HEK293T (cell line): ENCODE results near the gene C6orf89.

Source experiments
- CTCF ChIA-PET: fragments of 350-600 bp; formaldehyde crosslinking; extraction: SDS; loops from one replicate; lab custom pipeline; 2021; ENCODE audit warnings: antibody characterized with exemption, inconsistent platforms; lab: Yijun Ruan, JAX
- POLR2A ChIA-PET: fragments of 350-600 bp; formaldehyde crosslinking; extraction: SDS; loops from one replicate; lab custom pipeline; 2020; ENCODE audit warnings: antibody characterized with exemption, inconsistent platforms; lab: Yijun Ruan, JAX
- DNase-seq: peaks from one replicate; pipeline ENCODE4 v3.0.0; 2012; ENCODE audit warnings: mixed read lengths; ENCODE audit errors: extremely low spot score
- ARNT ChIP-seq: fragments of 450-650 bp; IDR thresholded peaks from 2 replicates; pipeline ENCODE4 v1.6.1; 2017; ENCODE audit warnings: mild to moderate bottlenecking
- BHLHE40 ChIP-seq: fragments of 450-650 bp; IDR thresholded peaks from 2 replicates; pipeline ENCODE4 v1.6.1; 2016; ENCODE audit warnings: mild to moderate bottlenecking, moderate library complexity, borderline replicate concordance
- CTBP1 ChIP-seq: fragments of 450-650 bp; IDR thresholded peaks from 2 replicates; pipeline ENCODE4 v1.6.1; 2016; ENCODE audit warnings: borderline replicate concordance
- ELF4 ChIP-seq: fragments of 450-650 bp; IDR thresholded peaks from 2 replicates; pipeline ENCODE4 v1.6.1; 2017; ENCODE audit warnings: antibody characterized with exemption
- FOXK2 ChIP-seq: fragments of 450-650 bp; IDR thresholded peaks from 2 replicates; pipeline ENCODE4 v1.6.1; 2016; ENCODE audit warnings: mild to moderate bottlenecking
- FOXM1 ChIP-seq: fragments of 450-650 bp; IDR thresholded peaks from 2 replicates; pipeline ENCODE4 v1.6.1; 2017; ENCODE audit warnings: mild to moderate bottlenecking, borderline replicate concordance
- HDGF ChIP-seq: fragments of 450-650 bp; IDR thresholded peaks from 2 replicates; pipeline ENCODE4 v1.6.1; 2017; ENCODE audit warnings: antibody characterized with exemption, borderline replicate concordance
- L3MBTL2 ChIP-seq: fragments of 450-650 bp; conservative IDR thresholded peaks from 2 replicates; pipeline ENCODE4 v1.6.1; 2016; ENCODE audit warnings: mild to moderate bottlenecking
- LEF1 ChIP-seq: fragments of 450-650 bp; IDR thresholded peaks from 2 replicates; pipeline ENCODE4 v1.6.1; 2017; ENCODE audit warnings: mild to moderate bottlenecking, borderline replicate concordance
- NFRKB ChIP-seq: fragments of 450-650 bp; IDR thresholded peaks from 2 replicates; pipeline ENCODE4 v1.6.1; 2016; ENCODE audit warnings: mild to moderate bottlenecking, moderate library complexity
- SP1 ChIP-seq: fragments of 450-650 bp; IDR thresholded peaks from 2 replicates; pipeline ENCODE4 v1.6.1; 2017
- SUZ12 ChIP-seq: fragments of 450-650 bp; IDR thresholded peaks from 2 replicates; pipeline ENCODE4 v1.6.1; 2016; ENCODE audit warnings: mild to moderate bottlenecking
- TARDBP ChIP-seq: fragments of 450-650 bp; IDR thresholded peaks from 2 replicates; pipeline ENCODE4 v1.6.1; 2016
- ZNF384 ChIP-seq: fragments of 450-650 bp; IDR thresholded peaks from 2 replicates; pipeline ENCODE4 v1.6.1; 2016
- TF ChIP-seq, protein P1 (sequence below): fragments of 450-650 bp; IDR thresholded peaks from 2 replicates; pipeline ENCODE4 v1.6.1; 2016

The C6orf89 gene

GRCh38 chr6:36873612-36874442 lies 11.9 kb upstream of the C6orf89 start:
- ChIA-PET POLR2A (interaction anchor here (0.5 to 4.1 kb wide), 18 partner anchors 9 to 560 kb away, joined by 3 to 70 read pairs (median 6); partner anchors contain the start of genes C6orf89, CMTR1 and MTCH1), CTCF (interaction anchor here (0.6 to 2.7 kb wide), 8 partner anchors 9 to 426 kb away, joined by 3 to 13 read pairs (median 6); partner anchors contain the start of gene C6orf89)
- no peak for DNase-seq
- TF ChIP-seq CTBP1 (no peak), TARDBP (no peak), LEF1 (no peak), BHLHE40 (no peak), ELF4 (no peak), HDGF (no peak), SUZ12 (no peak), ZNF384 (no peak), FOXM1 (no peak)

- DNase-seq, result peak; percentile 91
- CTCF ChIA-PET, result interaction anchor here (1.0 to 2.7 kb wide), 7 partner anchors 10 to 143 kb away, joined by 3 to 13 read pairs (median 6); partner anchors contain the start of gene C6orf89
- POLR2A ChIA-PET, result interaction anchor here (0.5 to 4.1 kb wide), 28 partner anchors 10 to 559 kb away, joined by 3 to 70 read pairs (median 4); partner anchors contain the start of genes C6orf89, CMTR1 and MTCH1
- TF ChIP-seq ELF4 (peak; percentile 56), L3MBTL2 (peak; percentile 56), NFRKB (peak; percentile 81; the same call in 1 of the 2 replicates), CTBP1 (peak; percentile 57; the same call in 1 of the 2 replicates), FOXM1 (no peak)
- TF ChIP-seq, protein P1, sequence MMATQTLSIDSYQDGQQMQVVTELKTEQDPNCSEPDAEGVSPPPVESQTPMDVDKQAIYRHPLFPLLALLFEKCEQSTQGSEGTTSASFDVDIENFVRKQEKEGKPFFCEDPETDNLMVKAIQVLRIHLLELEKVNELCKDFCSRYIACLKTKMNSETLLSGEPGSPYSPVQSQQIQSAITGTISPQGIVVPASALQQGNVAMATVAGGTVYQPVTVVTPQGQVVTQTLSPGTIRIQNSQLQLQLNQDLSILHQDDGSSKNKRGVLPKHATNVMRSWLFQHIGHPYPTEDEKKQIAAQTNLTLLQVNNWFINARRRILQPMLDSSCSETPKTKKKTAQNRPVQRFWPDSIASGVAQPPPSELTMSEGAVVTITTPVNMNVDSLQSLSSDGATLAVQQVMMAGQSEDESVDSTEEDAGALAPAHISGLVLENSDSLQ, result peak; percentile 66
These were observed 11.1 kb upstream of the C6orf89 start, which contains the start of gene PPIL1 for GRCh38 chr6:36874443-36875249. PPIL1 (minus strand) TSS chr6:36874803; CDS start chr6:36874772, 31 bp downstream.

DNA sequence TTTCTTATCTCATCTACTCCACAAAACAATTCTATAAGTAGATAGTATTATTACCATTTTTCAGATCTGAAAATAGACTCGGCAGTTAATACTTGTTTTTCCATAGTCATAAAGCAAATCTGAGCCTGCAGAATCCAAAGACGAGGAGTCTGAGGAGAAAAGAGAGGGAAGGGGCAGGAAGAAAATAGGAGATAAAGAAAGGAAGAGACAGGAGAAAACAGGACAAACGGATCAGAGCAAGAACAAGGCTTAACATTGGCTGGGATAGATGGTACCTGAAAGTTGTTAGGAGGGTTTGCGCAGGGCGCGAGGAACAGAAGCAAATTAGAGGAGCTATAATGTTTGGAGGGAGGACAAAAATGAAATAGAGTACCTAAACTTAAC lies 10.5 kb upstream of the C6orf89 start:
- no peak for DNase-seq
- TF ChIP-seq ARNT, result no peak
- TF ChIP-seq FOXK2, result no peak
- TF ChIP-seq LEF1, result no peak
- CTCF ChIA-PET, result interaction anchor here (1.0 to 2.7 kb wide), 5 partner anchors 10 to 143 kb away, joined by 3 to 13 read pairs (median 9); partner anchors contain the start of gene C6orf89
- POLR2A ChIA-PET, result interaction anchor here (0.7 to 4.1 kb wide), 24 partner anchors 10 to 558 kb away, joined by 3 to 70 read pairs (median 4); partner anchors contain the start of genes C6orf89, CMTR1 and MTCH1

- POLR2A ChIA-PET, result interaction anchor here (1.5 to 4.9 kb wide), 2 partner anchors 10 to 64 kb away, joined by 3 to 70 read pairs; partner anchors contain the start of gene PPIL1
- TF ChIP-seq SP1, result no peak
- CTCF ChIA-PET, result interaction anchor here (1.2 to 1.8 kb wide), 3 partner anchors 9 to 133 kb away, joined by 5 to 16 read pairs (median 13); partner anchors contain the start of gene PPIL1
- no peak for DNase-seq
These were observed 1.1 kb upstream of the C6orf89 start for GRCh38 chr6:36884610-36885009.

- POLR2A ChIA-PET, result interaction anchor here (4.9 kb wide), 1 partner anchor 13 kb away, joined by 70 read pairs; the partner anchor contains the start of gene PPIL1
- CTCF ChIA-PET, result no interaction called here
These were observed 1.3 kb downstream of the C6orf89 start for GRCh38 chr6:36886950-36887618.

GRCh38 chr6:36888115-36888643 lies 2.4 kb downstream of the C6orf89 start:
- no peak for DNase-seq
- CTCF ChIA-PET, result no interaction called here
- POLR2A ChIA-PET, result interaction anchor here (2.8 kb wide), 1 partner anchor 13 kb away, joined by 22 read pairs; the partner anchor contains the start of gene PPIL1
- TF ChIP-seq SP1, result no peak

More at GRCh38 chr6:36886950-36887618, 1.3 kb downstream of the C6orf89 start:
- TF ChIP-seq L3MBTL2 (no peak), ZNF384 (peak; percentile 68; the same call in 1 of the 2 replicates)
- DNase-seq, result no peak
